ENCODE data around the gene GAL3ST1. TPM values are rescaled to one million over a fixed set of nuclear protein-coding genes. Genes with fewer than 3 reads are reported as not detected.
"Not testable (repeated sequence)": the region's sequence is repeated elsewhere in the genome, so short reads cannot be mapped to it uniquely, and the experiment has no call there.

The GAL3ST1 gene
- total RNA-seq (2021; fragmentation: NEBNext Ultra II Directional; extraction: Animal tissue kit (Norgen Biotek cat#: 25700)) = not detected
- long read RNA-seq = 0 reads

DNA sequence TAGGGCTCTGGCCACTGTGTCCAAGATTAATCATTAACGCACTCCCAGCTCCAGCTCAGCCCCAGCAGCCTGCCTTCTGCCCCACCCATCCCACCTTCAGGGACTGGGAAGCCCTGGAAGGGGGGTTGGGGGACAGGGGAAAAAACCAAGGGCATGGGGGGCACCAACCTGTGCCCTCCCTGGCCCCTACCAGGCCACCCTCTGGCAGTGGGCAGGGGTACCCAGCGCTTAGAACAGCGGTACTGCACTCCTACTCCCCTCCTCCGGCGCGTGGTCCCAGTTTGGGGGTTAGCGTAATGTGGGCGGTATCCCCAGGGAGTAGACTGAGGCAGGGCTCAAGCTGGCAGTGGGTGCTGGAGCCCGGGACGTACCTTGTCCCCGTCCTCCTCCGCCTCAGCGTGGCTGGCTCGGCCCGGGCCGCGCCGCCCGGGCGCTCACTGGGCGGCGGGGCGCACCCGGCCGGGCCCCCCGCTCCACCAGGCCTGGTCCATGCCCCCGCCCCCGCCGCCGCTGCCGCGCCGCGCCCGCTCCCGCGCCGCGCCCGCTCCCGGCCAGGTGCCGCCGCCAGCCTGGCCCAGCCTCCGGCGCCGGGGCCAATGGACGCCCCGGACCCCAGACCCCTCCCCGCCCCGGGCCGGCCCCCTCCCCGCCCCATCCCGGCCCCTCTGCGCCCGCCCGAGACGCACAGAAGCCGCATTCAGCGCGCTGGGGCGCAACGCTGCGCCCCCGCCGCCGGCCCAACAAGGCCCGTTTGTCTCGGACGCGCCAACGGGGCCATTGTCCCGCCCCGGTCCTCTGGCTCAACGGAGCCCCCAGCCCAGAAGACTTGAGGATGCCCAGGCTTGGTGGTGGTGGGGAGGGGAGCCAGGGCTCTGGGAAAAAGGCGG lies at the start of gene GAL3ST1:
TSS of gene GAL3ST1 (minus strand) at position 571 of the 887 bp plus-strand sequence. CDS start 17,273 bp downstream, outside the sequence.
- no peak within 1 kb of the TSS for H3K27ac Mint-ChIP-seq
- no peaks in the 10 kb centered on the region for H3K4me1 Mint-ChIP-seq (ENCODE audit: low read depth)
- H3K36me3 Mint-ChIP-seq (ENCODE audit: low read depth) = peaks cover 12% of the 10 kb centered on the region; the same call in 1 of the 2 replicates
- H3K9me3 Mint-ChIP-seq = no peaks in the 10 kb centered on the region
- peaks cover 9% of the 10 kb centered on the region for H3K27me3 Mint-ChIP-seq (ENCODE audit: insufficient read depth)
- no peak within 1 kb of the TSS for H3K4me3 Mint-ChIP-seq
- TF ChIP-seq, protein P1, sequence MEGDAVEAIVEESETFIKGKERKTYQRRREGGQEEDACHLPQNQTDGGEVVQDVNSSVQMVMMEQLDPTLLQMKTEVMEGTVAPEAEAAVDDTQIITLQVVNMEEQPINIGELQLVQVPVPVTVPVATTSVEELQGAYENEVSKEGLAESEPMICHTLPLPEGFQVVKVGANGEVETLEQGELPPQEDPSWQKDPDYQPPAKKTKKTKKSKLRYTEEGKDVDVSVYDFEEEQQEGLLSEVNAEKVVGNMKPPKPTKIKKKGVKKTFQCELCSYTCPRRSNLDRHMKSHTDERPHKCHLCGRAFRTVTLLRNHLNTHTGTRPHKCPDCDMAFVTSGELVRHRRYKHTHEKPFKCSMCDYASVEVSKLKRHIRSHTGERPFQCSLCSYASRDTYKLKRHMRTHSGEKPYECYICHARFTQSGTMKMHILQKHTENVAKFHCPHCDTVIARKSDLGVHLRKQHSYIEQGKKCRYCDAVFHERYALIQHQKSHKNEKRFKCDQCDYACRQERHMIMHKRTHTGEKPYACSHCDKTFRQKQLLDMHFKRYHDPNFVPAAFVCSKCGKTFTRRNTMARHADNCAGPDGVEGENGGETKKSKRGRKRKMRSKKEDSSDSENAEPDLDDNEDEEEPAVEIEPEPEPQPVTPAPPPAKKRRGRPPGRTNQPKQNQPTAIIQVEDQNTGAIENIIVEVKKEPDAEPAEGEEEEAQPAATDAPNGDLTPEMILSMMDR (IDR thresholded peaks at IDR 0.05) = no peak
- DNase-seq = no peak

- not testable (repeated sequence) for H3K36me3 Mint-ChIP-seq (ENCODE audit: low read depth); H3K9me3 Mint-ChIP-seq; H3K4me1 Mint-ChIP-seq (ENCODE audit: low read depth); H3K27ac Mint-ChIP-seq; DNase-seq; H3K27me3 Mint-ChIP-seq (ENCODE audit: insufficient read depth); H3K4me3 Mint-ChIP-seq
These were observed 45.4 kb upstream of the GAL3ST1 start for GRCh38 chr22:30619909-30620308.

DNA sequence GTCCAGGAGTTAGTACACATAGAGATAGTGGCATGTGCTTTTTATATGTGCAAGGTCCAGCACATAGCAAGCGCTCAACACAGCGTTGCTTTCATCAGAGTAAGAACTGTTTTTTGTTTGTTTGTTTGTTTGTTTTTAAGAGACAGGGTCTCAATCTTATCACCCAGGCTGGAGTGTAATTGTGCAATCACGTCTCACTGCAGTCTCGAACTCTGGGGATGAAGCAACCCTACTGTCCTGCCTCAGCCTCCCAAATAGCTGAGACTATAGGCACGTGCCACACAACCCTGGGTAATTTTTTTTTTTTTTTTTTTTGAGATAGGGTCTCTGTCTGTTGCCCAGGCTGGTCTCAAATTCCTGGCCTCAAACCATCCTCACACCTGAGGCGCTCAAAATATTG lies 43.4 kb upstream of the GAL3ST1 start:
- no peaks in the 10 kb centered on the region for H3K4me1 Mint-ChIP-seq (ENCODE audit: low read depth)
- H3K27me3 Mint-ChIP-seq (ENCODE audit: insufficient read depth) = peaks cover 7% of the 10 kb centered on the region
- no peak overlapping the region for H3K27ac Mint-ChIP-seq
- DNase-seq = no peak
- no peaks in the 10 kb centered on the region for H3K9me3 Mint-ChIP-seq
- TF ChIP-seq, protein P1 (IDR thresholded peaks at IDR 0.05) = no peak
- no peak overlapping the region for H3K4me3 Mint-ChIP-seq
- H3K36me3 Mint-ChIP-seq (ENCODE audit: low read depth) = no peaks in the 10 kb centered on the region

- DNase-seq = no peak
- H3K36me3 Mint-ChIP-seq (ENCODE audit: low read depth) = no peaks in the 10 kb centered on the region
- H3K4me1 Mint-ChIP-seq (ENCODE audit: low read depth) = peaks cover 11% of the 10 kb centered on the region
- no peak overlapping the region for H3K4me3 Mint-ChIP-seq
- no peaks in the 10 kb centered on the region for H3K9me3 Mint-ChIP-seq
- H3K27me3 Mint-ChIP-seq (ENCODE audit: insufficient read depth) = no peaks in the 10 kb centered on the region; the same call in 1 of the 2 replicates
- H3K27ac Mint-ChIP-seq = no peak overlapping the region
- TF ChIP-seq, protein P1 (IDR thresholded peaks at IDR 0.05) = no peak
These were observed 41.1 kb upstream of the GAL3ST1 start for GRCh38 chr22:30615543-30615954.

GRCh38 chr22:30614879-30615278 lies 40.4 kb upstream of the GAL3ST1 start:
- Mint-ChIP-seq H3K9me3 (no peaks in the 10 kb centered on the region), H3K27me3 (ENCODE audit: insufficient read depth) (no peaks in the 10 kb centered on the region; the same call in 1 of the 2 replicates), H3K4me3 (no peak overlapping the region), H3K4me1 (ENCODE audit: low read depth) (peaks cover 18% of the 10 kb centered on the region), H3K27ac (no peak overlapping the region), H3K36me3 (ENCODE audit: low read depth) (no peaks in the 10 kb centered on the region)
- no peak for DNase-seq
- TF ChIP-seq, protein P1 (IDR thresholded peaks at IDR 0.05) = no peak

DNA sequence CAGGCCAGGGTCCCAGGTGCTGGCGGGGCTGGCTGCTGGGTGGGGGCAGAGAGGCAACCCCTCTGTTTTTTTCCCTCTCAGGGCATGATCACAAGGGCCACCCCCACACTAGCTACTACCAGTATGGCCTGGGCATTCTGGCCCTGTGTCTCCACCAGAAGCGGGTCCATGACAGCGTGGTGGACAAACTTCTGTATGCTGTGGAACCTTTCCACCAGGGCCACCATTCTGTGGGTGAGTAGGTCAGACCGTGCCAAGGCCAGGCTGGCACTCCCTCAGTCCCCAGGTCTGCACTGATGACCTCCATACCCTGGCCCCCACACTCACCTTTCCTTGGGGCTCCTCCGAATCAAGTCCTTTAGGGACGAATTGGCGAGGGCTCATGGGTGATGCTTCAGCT lies 39.8 kb upstream of the GAL3ST1 start:
- Mint-ChIP-seq H3K36me3 (ENCODE audit: low read depth) (no peaks in the 10 kb centered on the region), H3K27me3 (ENCODE audit: insufficient read depth) (no peaks in the 10 kb centered on the region; the same call in 1 of the 2 replicates), H3K27ac (no peak overlapping the region), H3K4me3 (no peak overlapping the region), H3K4me1 (ENCODE audit: low read depth) (peaks cover 24% of the 10 kb centered on the region), H3K9me3 (no peaks in the 10 kb centered on the region)
- TF ChIP-seq, protein P1 (IDR thresholded peaks at IDR 0.05) = no peak
- DNase-seq = no peak

All from HFFc6 (cell line).